RWPE1 (cell line): ENCODE measurements around the gene ERLIN1.

Experiments used
- CTCF ChIA-PET: fragments of 350-600 bp; sonication (Branson Sonifier 250); formaldehyde crosslinking; extraction: SDS; loops from one replicate; lab custom pipeline; 2021; lab: Yijun Ruan, JAX
- POLR2A ChIA-PET: fragments of 400-600 bp; formaldehyde crosslinking; extraction: SDS; loops from one replicate; lab custom pipeline; 2020; ENCODE audit warnings: antibody characterized with exemption; ENCODE audit not compliant: low non-redundant PET; lab: Yijun Ruan, JAX
- DNase-seq: peaks from one replicate; pipeline ENCODE4 v3.0.0; 2012; ENCODE audit warnings: low spot score
- H3K27ac ChIP-seq: fragments of 450-650 bp; 2 replicates; pipeline ENCODE4 v1.5.1; 2017
- TF ChIP-seq, protein P1 (sequence below): fragments of 450-650 bp; conservative IDR thresholded peaks from 2 replicates; pipeline ENCODE4 v1.5.1; 2017; ENCODE audit warnings: low read depth, mild to moderate bottlenecking

ERLIN1 gene

DNA sequence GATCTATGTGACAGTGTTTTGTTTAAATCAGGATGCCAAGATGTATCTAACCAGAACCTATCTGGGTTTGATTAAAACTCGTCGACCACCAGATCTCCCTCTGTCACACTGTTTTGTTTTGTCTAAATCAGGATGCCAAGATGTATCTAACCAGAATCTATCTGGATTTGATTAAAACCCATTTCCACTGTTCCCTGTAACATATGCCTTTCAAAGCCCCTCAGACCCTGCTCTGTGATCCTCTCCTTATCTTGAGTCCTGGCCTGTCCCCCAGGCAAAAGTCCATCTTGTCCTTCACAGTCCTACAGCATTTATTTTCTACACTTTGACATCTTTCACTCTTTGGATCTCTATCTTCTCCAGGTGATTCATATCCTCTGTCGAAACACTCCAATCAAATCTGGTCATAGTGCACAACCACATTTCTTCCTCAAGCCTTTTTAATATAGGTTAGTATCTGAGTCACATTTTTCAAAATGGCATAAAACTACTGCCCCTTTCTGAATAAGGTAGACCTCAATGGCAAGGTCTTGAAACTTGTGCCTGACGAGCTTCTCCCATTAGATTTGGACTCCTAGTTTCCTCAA, 32.5 kb downstream of the ERLIN1 start:
- peak; percentile 26 for DNase-seq
- TF ChIP-seq, protein P1, sequence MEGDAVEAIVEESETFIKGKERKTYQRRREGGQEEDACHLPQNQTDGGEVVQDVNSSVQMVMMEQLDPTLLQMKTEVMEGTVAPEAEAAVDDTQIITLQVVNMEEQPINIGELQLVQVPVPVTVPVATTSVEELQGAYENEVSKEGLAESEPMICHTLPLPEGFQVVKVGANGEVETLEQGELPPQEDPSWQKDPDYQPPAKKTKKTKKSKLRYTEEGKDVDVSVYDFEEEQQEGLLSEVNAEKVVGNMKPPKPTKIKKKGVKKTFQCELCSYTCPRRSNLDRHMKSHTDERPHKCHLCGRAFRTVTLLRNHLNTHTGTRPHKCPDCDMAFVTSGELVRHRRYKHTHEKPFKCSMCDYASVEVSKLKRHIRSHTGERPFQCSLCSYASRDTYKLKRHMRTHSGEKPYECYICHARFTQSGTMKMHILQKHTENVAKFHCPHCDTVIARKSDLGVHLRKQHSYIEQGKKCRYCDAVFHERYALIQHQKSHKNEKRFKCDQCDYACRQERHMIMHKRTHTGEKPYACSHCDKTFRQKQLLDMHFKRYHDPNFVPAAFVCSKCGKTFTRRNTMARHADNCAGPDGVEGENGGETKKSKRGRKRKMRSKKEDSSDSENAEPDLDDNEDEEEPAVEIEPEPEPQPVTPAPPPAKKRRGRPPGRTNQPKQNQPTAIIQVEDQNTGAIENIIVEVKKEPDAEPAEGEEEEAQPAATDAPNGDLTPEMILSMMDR, result no peak
- no peak overlapping the region for H3K27ac ChIP-seq
- POLR2A ChIA-PET, result no interaction called here
- CTCF ChIA-PET, result no interaction called here

DNA sequence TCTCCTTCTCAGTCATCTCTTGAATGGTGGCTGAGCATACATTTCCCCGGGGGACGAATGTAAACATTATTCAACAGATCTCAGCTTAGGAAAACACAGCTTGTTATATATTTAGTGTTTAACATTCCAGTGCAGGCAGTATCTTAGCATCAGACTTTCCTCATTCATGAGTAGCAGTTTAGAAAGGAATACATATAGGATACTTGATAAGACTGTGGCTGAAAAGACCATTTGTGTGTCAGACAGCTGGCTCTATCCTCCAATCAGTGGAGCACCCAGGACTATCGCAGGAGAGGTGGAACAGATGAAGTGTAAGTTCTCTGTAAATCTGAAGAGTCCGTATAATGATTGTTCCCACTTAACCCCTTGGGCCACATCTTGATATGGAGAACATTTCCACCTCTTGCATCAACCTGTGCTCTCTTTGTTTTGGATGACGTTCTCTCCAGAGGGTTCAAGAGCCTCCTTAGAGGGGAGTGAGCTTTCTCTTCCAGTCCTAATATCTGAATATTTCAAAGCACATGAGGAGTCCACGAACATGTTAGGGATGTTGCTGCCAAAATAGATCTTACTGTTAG, 34.0 kb downstream of the ERLIN1 start:
- H3K27ac ChIP-seq, result no peak overlapping the region
- DNase-seq, result no peak
- CTCF ChIA-PET, result interaction anchor here (0.6 to 1.1 kb wide), 2 partner anchors 22 to 245 kb away, joined by 3 read pairs; no protein-coding TSS in a partner anchor
- POLR2A ChIA-PET, result no interaction called here
- TF ChIP-seq, protein P1, result no peak

DNA sequence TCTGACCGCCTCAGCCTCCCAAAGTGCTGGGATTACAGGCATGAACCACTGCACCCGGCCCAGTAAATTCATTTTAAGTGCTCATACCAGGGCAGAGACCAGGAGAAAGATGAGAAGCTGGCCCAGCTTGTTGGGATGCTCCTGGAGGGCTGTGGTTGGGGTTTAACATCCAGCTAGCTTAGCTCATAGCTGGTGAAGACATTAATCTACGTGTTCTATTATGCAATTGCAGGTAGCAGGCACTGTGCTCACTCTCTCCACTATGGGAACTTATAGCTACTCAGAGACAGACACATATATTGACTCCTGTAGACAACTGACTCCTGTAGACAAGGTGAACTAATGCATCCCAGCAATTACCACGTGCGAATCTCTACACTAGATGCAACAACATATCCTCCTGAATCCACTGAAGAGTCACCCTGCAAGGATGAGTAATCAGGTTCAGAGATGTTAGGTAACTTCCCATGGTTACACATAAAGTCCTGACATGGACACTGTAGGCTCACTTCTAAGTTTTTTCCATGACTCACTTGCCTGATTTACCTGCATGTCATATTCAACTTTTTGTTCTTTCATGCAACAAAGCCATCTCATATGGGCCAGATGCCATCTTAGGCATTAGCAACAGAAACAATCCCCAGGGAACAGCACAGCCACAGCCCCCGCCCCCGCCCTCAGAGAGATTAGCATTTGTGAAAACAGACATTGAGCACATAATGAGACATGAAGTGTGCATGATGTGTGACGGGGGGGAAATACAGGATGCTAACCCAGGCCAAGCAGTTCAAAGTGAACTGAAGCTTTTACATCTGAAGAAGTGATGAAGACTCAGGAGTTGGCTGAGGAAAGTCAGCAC, 37.2 kb downstream of the ERLIN1 start:
- TF ChIP-seq, protein P1, result no peak
- ChIA-PET POLR2A (no interaction called here), CTCF (interaction anchor here (0.6 to 0.7 kb wide), 3 partner anchors 10 to 139 kb away, joined by 3 read pairs; partner anchors contain the start of gene DNMBP)
- peak; percentile 95 for DNase-seq
- peak overlapping the region; percentile 48 for H3K27ac ChIP-seq

DNA sequence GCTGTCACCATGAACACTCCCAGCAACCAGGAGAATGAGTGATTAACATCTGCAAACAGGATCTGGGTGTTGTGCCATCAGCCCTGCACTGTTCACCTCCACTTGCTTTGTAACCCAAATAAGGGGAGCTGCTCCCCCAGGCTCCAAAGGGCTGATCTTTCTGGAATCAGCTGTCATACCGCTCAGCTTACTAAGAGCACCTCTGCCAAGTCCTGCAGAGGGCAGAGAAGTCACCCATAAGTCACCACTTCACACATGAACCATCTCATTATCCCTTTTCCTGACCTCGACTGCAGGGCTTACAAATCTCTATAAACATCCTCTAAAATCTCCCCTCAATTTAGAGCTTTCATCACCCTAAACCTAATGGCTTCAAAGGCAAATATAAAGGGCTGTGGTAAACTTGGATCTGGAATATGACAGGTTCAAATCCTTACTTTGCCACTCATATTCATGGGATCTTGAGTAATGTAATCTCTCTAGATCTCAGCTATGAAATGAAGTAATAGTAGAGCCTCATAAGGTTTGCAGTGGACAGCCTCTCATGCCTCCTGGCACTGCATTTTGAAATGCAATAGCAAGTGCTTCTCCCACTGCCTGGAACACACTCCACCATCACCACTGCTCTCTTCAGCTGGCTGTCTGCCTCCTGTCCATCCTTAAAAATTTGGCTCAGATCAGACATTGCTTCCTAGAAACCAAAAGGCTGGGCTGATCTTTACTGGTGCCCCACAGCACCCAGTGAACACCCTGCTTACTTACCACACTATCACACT, 38.8 kb downstream of the ERLIN1 start:
- POLR2A ChIA-PET, result no interaction called here
- no peak for DNase-seq
- H3K27ac ChIP-seq, result no peak overlapping the region
- CTCF ChIA-PET, result no interaction called here
- TF ChIP-seq, protein P1, result no peak

DNA sequence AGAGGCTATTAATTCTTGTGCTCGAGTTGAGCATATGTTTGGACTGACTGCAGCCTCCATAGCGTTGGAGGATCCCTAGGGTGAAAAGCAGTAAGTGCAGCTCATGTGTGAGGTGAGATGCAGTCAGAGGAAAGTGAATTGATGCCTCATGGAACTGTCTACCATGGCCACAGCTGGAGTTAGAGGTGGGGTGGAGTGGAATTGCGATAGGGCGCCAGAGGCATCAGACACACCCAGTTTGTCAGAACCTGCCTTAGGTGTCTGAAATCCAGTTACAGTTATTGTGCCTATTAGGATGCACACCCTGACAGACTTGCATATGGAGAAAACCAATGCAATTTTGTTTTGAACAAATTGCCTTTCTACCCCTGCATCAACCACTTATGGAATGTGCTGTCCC, 39.4 kb downstream of the ERLIN1 start:
- CTCF ChIA-PET, result no interaction called here
- TF ChIP-seq, protein P1, result no peak
- no peak for DNase-seq
- POLR2A ChIA-PET, result no interaction called here
- no peak overlapping the region for H3K27ac ChIP-seq

DNA sequence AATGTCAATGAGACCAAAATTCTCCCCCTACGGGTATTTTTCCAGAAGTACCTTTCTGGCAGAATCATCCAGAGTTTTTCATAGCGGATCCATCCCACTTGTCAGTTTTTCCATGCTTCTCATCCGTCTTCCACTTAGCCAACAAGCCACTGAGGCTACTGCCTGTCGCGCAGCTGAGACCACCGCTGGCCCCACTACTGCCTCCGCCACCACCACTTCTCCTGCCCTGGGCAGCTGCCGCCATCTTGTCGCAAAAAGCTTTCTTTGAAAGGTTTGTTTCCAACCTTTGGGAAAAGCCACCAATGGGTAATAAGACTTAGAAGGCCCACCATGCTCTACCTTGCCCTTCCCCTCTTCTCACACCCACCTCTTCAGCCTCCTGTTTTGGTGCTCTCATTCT, 42.1 kb downstream of the ERLIN1 start:
- TF ChIP-seq, protein P1, result no peak
- no peak for DNase-seq
- POLR2A ChIA-PET, result no interaction called here
- no peak overlapping the region for H3K27ac ChIP-seq
- CTCF ChIA-PET, result interaction anchor here (0.6 to 1.1 kb wide), 3 partner anchors 34 to 850 kb away, joined by 3 read pairs; no protein-coding TSS in a partner anchor
